Transverse colon (tissue), 4 donors: Measurements from ENCODE around the gene UFL1.

Experiments used
- EP300 ChIP-seq: sonication (generic); formaldehyde crosslinking; IDR thresholded peaks from one replicate; pipeline ENCODE4 v1.6.1; 2017; ENCODE audit warnings: antibody characterized with exemption, low read depth
- POLR2A ChIP-seq: fragments of 450-650 bp; IDR thresholded peaks from one replicate; pipeline ENCODE4 v1.6.1; 2016; ENCODE audit warnings: antibody characterized with exemption, mild to moderate bottlenecking, moderate library complexity
- POLR2AphosphoS5 ChIP-seq, 3 donors: sonication (generic); formaldehyde crosslinking; IDR thresholded peaks; one replicate each; pipeline ENCODE4 v1.6.1; 2016; ENCODE audit warnings: antibody characterized with exemption in 3 of 3
- TF ChIP-seq, protein P1 (sequence below), 5 experiments: fragments of 200-600 bp in 3 of 5; fragments of 450-650 bp in 2 of 5; sonication (generic) in 3 of 5; IDR thresholded peaks; 1 replicate in 2 of 5; 2 replicates in 3 of 5; pipeline ENCODE4 v1.5.1; 2016 to 2017; ENCODE audit warnings: antibody characterized with exemption in 5 of 5, inconsistent platforms in 3 of 5, mild to moderate bottlenecking in 2 of 5, moderate library complexity in 1 of 5

DNA sequence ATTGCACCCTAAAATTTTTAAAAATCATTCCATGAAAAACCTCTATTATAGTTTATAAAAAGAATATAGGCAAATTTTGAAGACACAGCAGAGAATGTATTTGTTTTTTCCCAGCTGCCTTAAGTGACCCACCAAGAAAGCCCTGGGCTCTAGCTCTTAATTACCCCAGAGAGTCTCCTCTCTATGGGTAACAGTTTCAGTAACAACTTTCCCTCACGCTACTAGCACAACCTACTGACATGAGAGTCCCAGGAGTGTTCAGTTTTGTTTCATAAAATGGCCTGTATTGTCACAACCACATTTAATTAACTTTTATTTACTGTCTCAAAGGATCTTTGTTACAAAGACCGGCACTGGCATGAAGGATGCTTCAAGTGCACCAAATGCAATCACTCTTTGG, 82.8 kb downstream of the UFL1 start:
- TF ChIP-seq, protein P1, sequence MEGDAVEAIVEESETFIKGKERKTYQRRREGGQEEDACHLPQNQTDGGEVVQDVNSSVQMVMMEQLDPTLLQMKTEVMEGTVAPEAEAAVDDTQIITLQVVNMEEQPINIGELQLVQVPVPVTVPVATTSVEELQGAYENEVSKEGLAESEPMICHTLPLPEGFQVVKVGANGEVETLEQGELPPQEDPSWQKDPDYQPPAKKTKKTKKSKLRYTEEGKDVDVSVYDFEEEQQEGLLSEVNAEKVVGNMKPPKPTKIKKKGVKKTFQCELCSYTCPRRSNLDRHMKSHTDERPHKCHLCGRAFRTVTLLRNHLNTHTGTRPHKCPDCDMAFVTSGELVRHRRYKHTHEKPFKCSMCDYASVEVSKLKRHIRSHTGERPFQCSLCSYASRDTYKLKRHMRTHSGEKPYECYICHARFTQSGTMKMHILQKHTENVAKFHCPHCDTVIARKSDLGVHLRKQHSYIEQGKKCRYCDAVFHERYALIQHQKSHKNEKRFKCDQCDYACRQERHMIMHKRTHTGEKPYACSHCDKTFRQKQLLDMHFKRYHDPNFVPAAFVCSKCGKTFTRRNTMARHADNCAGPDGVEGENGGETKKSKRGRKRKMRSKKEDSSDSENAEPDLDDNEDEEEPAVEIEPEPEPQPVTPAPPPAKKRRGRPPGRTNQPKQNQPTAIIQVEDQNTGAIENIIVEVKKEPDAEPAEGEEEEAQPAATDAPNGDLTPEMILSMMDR (IDR thresholded peaks at IDR 0.05), result no peak
- no peak for TF ChIP-seq POLR2AphosphoS5 (IDR thresholded peaks at IDR 0.05)
- no peak for TF ChIP-seq EP300
- TF ChIP-seq POLR2A, result no peak
